ENCODE data around the gene SOCS2.

SOCS2 gene

GRCh38 chr12:93591137-93591868, 18.8 kb downstream of the SOCS2 start (continued):
- TF ChIP-seq TRIM28 (IDR thresholded peaks at IDR 0.05; ENCODE audit: borderline replicate concordance, low read length) (no peak), ZBTB48 (tag by site-specific recombination; IDR thresholded peaks at IDR 0.05) (0 out of 2 replicates have a peak, but pooled peaks have one; percentile 25), ZFP37 (tag by site-specific recombination; IDR thresholded peaks at IDR 0.05) (peak; percentile 83), ZEB2 (tag by site-specific recombination; IDR thresholded peaks at IDR 0.05) (peak; percentile 44; the same call in 1 of the 2 replicates), ZBTB20 (tag by site-specific recombination; IDR thresholded peaks at IDR 0.05) (peak; percentile 33), ZBTB17 (tag by site-specific recombination; IDR thresholded peaks at IDR 0.05) (peak; percentile 80)

DNA sequence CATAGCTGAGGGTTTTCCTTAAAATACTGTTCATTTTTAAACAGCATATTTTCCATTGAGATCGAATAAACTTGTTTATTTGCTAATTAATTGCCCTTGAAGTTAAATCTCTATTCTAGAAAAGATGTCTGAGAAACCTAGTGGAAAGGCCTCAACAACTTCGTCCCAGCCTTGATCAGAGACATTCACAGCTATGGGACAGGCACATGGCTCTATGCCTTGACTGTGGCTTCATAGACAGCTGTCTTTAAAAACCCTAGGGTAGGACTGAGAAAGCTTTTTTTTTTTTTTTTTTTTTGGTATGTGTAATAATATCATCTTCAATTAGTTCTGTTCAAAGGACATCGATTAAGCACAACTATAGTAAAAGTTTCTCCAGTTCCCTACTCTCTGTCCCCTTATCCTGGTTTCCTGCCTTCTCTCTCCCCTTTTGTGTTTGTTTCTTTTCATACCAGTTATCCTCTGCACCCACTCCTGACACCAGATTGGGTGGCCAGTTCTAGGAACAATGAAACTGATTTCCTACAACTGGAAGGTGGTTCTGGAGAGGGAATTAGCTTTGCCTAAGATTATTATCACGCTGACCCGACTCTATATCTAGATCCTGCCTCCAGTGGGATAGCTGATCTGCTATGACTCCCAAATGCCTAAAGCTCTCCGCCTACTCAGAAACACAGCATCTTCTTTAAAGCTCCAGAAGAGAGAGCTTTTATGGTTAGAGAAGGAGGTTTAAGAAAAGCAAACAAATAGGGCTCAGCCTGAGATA, 20.3 kb downstream of the SOCS2 start:
- Histone ChIP-seq H3K27ac (ENCODE audit: extremely low read depth, low read depth, low read length) (no peak overlapping the region), H3K36me3 (ENCODE audit: control insufficient read depth in 2 of 2, insufficient read depth in 1 of 2, low read length in 2 of 2) (no peaks in the 10 kb centered on the region), H3K4me1 (ENCODE audit: control insufficient read depth, insufficient read depth, low read length) (peaks cover 4% of the 10 kb centered on the region; the same call in 1 of the 2 replicates), H3K9me3 (ENCODE audit: control insufficient read depth, insufficient read depth, low read depth, low read length) (no peaks in the 10 kb centered on the region), H3K4me3 (ENCODE audit: low read depth, low read length) (no peak overlapping the region)
- ChIA-PET CTCF (interaction anchor here (0.6 to 0.8 kb wide), 3 partner anchors 9 to 719 kb away, joined by 3 to 5 read pairs (median 3); no protein-coding TSS in a partner anchor), POLR2A (interaction anchor here (1.3 kb wide), 1 partner anchor 149 kb away, joined by 4 read pairs; no protein-coding TSS in a partner anchor)
- 0 out of 2 replicates have a peak, but pooled peaks have one; percentile 8 for TF ChIP-seq EGR2 (tag by site-specific recombination; IDR thresholded peaks at IDR 0.05; ENCODE audit: low read depth)
- TF ChIP-seq KLF10 (tag by site-specific recombination; IDR thresholded peaks at IDR 0.05) = no peak

- H3K27ac ChIP-seq (ENCODE audit: extremely low read depth, low read depth, low read length) = no peak overlapping the region
- ChIA-PET CTCF (interaction anchor here (0.8 kb wide), 2 partner anchors 68 to 91 kb away, joined by 3 to 5 read pairs; no protein-coding TSS in a partner anchor), POLR2A (no interaction called here)
- H3K9me3 ChIP-seq (ENCODE audit: control insufficient read depth, insufficient read depth, low read depth, low read length) = no peaks in the 10 kb centered on the region
- TF ChIP-seq, protein P1, sequence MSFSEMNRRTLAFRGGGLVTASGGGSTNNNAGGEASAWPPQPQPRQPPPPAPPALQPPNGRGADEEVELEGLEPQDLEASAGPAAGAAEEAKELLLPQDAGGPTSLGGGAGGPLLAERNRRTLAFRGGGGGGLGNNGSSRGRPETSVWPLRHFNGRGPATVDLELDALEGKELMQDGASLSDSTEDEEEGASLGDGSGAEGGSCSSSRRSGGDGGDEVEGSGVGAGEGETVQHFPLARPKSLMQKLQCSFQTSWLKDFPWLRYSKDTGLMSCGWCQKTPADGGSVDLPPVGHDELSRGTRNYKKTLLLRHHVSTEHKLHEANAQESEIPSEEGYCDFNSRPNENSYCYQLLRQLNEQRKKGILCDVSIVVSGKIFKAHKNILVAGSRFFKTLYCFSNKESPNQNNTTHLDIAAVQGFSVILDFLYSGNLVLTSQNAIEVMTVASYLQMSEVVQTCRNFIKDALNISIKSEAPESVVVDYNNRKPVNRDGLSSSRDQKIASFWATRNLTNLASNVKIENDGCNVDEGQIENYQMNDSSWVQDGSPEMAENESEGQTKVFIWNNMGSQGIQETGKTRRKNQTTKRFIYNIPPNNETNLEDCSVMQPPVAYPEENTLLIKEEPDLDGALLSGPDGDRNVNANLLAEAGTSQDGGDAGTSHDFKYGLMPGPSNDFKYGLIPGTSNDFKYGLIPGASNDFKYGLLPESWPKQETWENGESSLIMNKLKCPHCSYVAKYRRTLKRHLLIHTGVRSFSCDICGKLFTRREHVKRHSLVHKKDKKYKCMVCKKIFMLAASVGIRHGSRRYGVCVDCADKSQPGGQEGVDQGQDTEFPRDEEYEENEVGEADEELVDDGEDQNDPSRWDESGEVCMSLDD (tag by site-specific recombination; IDR thresholded peaks at IDR 0.05) = no peak
- no peak for TF ChIP-seq ZNF274 (IDR thresholded peaks at IDR 0.05; ENCODE audit: low read length)
- no peak for TF ChIP-seq ZNF274 (tag by site-specific recombination; IDR thresholded peaks at IDR 0.05; ENCODE audit: borderline replicate concordance)
- TF ChIP-seq SP3 (tag by site-specific recombination; IDR thresholded peaks at IDR 0.05) = no peak
- no peak for TF ChIP-seq RBAK (tag by site-specific recombination; IDR thresholded peaks at IDR 0.05)
- TF ChIP-seq ZNF530 (tag by site-specific recombination; IDR thresholded peaks at IDR 0.05; ENCODE audit: low read depth) = no peak
- TF ChIP-seq, protein P2, sequence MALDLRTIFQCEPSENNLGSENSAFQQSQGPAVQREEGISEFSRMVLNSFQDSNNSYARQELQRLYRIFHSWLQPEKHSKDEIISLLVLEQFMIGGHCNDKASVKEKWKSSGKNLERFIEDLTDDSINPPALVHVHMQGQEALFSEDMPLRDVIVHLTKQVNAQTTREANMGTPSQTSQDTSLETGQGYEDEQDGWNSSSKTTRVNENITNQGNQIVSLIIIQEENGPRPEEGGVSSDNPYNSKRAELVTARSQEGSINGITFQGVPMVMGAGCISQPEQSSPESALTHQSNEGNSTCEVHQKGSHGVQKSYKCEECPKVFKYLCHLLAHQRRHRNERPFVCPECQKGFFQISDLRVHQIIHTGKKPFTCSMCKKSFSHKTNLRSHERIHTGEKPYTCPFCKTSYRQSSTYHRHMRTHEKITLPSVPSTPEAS (tag by site-specific recombination; IDR thresholded peaks at IDR 0.05) = no peak
- no peak for TF ChIP-seq ZFP69B (tag by site-specific recombination; IDR thresholded peaks at IDR 0.05)
- no peak for TF ChIP-seq SCRT1 (tag by site-specific recombination; IDR thresholded peaks at IDR 0.05; ENCODE audit: borderline replicate concordance)
- TF ChIP-seq ZNF239 (tag by site-specific recombination; IDR thresholded peaks at IDR 0.05) = no peak
- no peak for TF ChIP-seq YY2 (tag by site-specific recombination; IDR thresholded peaks at IDR 0.05)
- TF ChIP-seq, protein P3, sequence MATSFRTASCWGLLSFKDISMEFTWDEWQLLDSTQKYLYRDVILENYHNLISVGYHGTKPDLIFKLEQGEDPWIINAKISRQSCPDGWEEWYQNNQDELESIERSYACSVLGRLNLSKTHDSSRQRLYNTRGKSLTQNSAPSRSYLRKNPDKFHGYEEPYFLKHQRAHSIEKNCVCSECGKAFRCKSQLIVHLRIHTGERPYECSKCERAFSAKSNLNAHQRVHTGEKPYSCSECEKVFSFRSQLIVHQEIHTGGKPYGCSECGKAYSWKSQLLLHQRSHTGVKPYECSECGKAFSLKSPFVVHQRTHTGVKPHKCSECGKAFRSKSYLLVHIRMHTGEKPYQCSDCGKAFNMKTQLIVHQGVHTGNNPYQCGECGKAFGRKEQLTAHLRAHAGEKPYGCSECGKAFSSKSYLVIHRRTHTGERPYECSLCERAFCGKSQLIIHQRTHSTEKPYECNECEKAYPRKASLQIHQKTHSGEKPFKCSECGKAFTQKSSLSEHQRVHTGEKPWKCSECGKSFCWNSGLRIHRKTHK (tag by site-specific recombination; IDR thresholded peaks at IDR 0.05) = no peak
- no peak for TF ChIP-seq PRDM1 (tag by site-specific recombination; IDR thresholded peaks at IDR 0.05)
- no peak for TF ChIP-seq ZFHX2 (tag by site-specific recombination; conservative IDR thresholded peaks at IDR 0.05)
- TF ChIP-seq ZNF514 (tag by site-specific recombination; IDR thresholded peaks at IDR 0.05) = no peak
- TF ChIP-seq ZNF670 (tag by site-specific recombination; IDR thresholded peaks at IDR 0.05; ENCODE audit: low read depth) = no peak
- TF ChIP-seq ZBTB7A (tag by site-specific recombination; IDR thresholded peaks at IDR 0.05; ENCODE audit: low read depth) = no peak
- no peak for TF ChIP-seq ZBTB20 (tag by site-specific recombination; IDR thresholded peaks at IDR 0.05)
- peaks cover 4% of the 10 kb centered on the region; the same call in 1 of the 2 replicates for H3K4me1 ChIP-seq (ENCODE audit: control insufficient read depth, insufficient read depth, low read length)
- no peak overlapping the region for H3K4me3 ChIP-seq (ENCODE audit: low read depth, low read length)
- no peaks in the 10 kb centered on the region for H3K36me3 ChIP-seq (ENCODE audit: control insufficient read depth in 2 of 2, insufficient read depth in 1 of 2, low read length in 2 of 2)
Measured at GRCh38 chr12:93593843-93594242, 21.4 kb downstream of the SOCS2 start.
